ENCODE data around the gene KRTAP4-8. TPM values are rescaled to one million over a fixed set of nuclear protein-coding genes. Genes with fewer than 3 reads are reported as not detected.
"Not testable (repeated sequence)": the region's sequence is repeated elsewhere in the genome, so short reads cannot be mapped to it uniquely, and the experiment has no call there.

Gene KRTAP4-8
- total RNA-seq, 1 donor = not detected

- no peaks in the 10 kb centered on the region for H3K9me3 ChIP-seq (ENCODE audit: low read depth, low read length)
- no peak overlapping the region for H3K4me3 ChIP-seq (ENCODE audit: low read length)
- H3K27me3 ChIP-seq (ENCODE audit: insufficient read depth, low read length) = peaks cover 30% of the 10 kb centered on the region
- no peaks in the 10 kb centered on the region for H3K4me1 ChIP-seq (ENCODE audit: insufficient read depth, low read length)
Measured at GRCh38 chr17:41061964-41062363, 36.0 kb downstream of the KRTAP4-8 start.

GRCh38 chr17:41060052-41060604 is 37.8 kb downstream of the KRTAP4-8 start, which contains the start of gene KRTAP2-3:
Gene KRTAP2-3 (minus strand): TSS chr17:41060114. CDS start chr17:41060050, 64 bp downstream.
- Histone ChIP-seq H3K4me3 (ENCODE audit: low read length) (no peak within 1 kb of the TSS), H3K4me1 (ENCODE audit: insufficient read depth, low read length) (no peaks in the 10 kb centered on the region), H3K27me3 (ENCODE audit: insufficient read depth, low read length) (peaks cover 30% of the 10 kb centered on the region), H3K9me3 (ENCODE audit: low read depth, low read length) (no peaks in the 10 kb centered on the region)

GRCh38 chr17:41059276-41060051 is 38.5 kb downstream of the KRTAP4-8 start:
- not testable (repeated sequence) for H3K9me3 ChIP-seq (ENCODE audit: low read depth, low read length); H3K4me1 ChIP-seq (ENCODE audit: insufficient read depth, low read length); H3K4me3 ChIP-seq (ENCODE audit: low read length)
- peaks cover 30% of the 10 kb centered on the region for H3K27me3 ChIP-seq (ENCODE audit: insufficient read depth, low read length)

GRCh38 chr17:41058741-41059140 is 39.2 kb downstream of the KRTAP4-8 start:
- Histone ChIP-seq H3K9me3 (ENCODE audit: low read depth, low read length) (no peaks in the 10 kb centered on the region), H3K27me3 (ENCODE audit: insufficient read depth, low read length) (peaks cover 30% of the 10 kb centered on the region), H3K4me3 (ENCODE audit: low read length) (no peak overlapping the region), H3K4me1 (ENCODE audit: insufficient read depth, low read length) (no peaks in the 10 kb centered on the region)

GRCh38 chr17:41057547-41057946 is 40.4 kb downstream of the KRTAP4-8 start:
- no peaks in the 10 kb centered on the region for H3K4me1 ChIP-seq (ENCODE audit: insufficient read depth, low read length)
- peaks cover 26% of the 10 kb centered on the region for H3K27me3 ChIP-seq (ENCODE audit: insufficient read depth, low read length)
- no peaks in the 10 kb centered on the region for H3K9me3 ChIP-seq (ENCODE audit: low read depth, low read length)
- H3K4me3 ChIP-seq (ENCODE audit: low read length) = no peak overlapping the region

GRCh38 chr17:41055130-41055529 is 42.8 kb downstream of the KRTAP4-8 start, which contains the start of gene KRTAP2-2:
Gene KRTAP2-2 (minus strand): TSS chr17:41055230. CDS start chr17:41055211, 19 bp downstream.
- H3K4me1 ChIP-seq (ENCODE audit: insufficient read depth, low read length); H3K27me3 ChIP-seq (ENCODE audit: insufficient read depth, low read length); H3K9me3 ChIP-seq (ENCODE audit: low read depth, low read length); H3K4me3 ChIP-seq (ENCODE audit: low read length): not testable (repeated sequence)

GRCh38 chr17:41054556-41054955 is 43.4 kb downstream of the KRTAP4-8 start:
- H3K27me3 ChIP-seq (ENCODE audit: insufficient read depth, low read length); H3K4me3 ChIP-seq (ENCODE audit: low read length); H3K4me1 ChIP-seq (ENCODE audit: insufficient read depth, low read length); H3K9me3 ChIP-seq (ENCODE audit: low read depth, low read length): not testable (repeated sequence)

GRCh38 chr17:41054025-41054424 is 43.9 kb downstream of the KRTAP4-8 start:
- no peak overlapping the region for H3K4me3 ChIP-seq (ENCODE audit: low read length)
- no peaks in the 10 kb centered on the region for H3K4me1 ChIP-seq (ENCODE audit: insufficient read depth, low read length)
- H3K27me3 ChIP-seq (ENCODE audit: insufficient read depth, low read length) = peaks cover 8% of the 10 kb centered on the region
- H3K9me3 ChIP-seq (ENCODE audit: low read depth, low read length) = no peaks in the 10 kb centered on the region

- no peak overlapping the region for H3K4me3 ChIP-seq (ENCODE audit: low read length)
- no peaks in the 10 kb centered on the region for H3K4me1 ChIP-seq (ENCODE audit: insufficient read depth, low read length)
- no peaks in the 10 kb centered on the region for H3K27me3 ChIP-seq (ENCODE audit: insufficient read depth, low read length)
- H3K9me3 ChIP-seq (ENCODE audit: low read depth, low read length) = no peaks in the 10 kb centered on the region
Measured at GRCh38 chr17:41052566-41052965, 45.4 kb downstream of the KRTAP4-8 start.

- Histone ChIP-seq H3K27me3 (ENCODE audit: insufficient read depth, low read length) (no peaks in the 10 kb centered on the region), H3K4me1 (ENCODE audit: insufficient read depth, low read length) (no peaks in the 10 kb centered on the region), H3K9me3 (ENCODE audit: low read depth, low read length) (no peaks in the 10 kb centered on the region), H3K4me3 (ENCODE audit: low read length) (no peak overlapping the region)
Measured at GRCh38 chr17:41049110-41049509, 48.8 kb downstream of the KRTAP4-8 start.

- no peaks in the 10 kb centered on the region for H3K9me3 ChIP-seq (ENCODE audit: low read depth, low read length)
- no peak overlapping the region for H3K4me3 ChIP-seq (ENCODE audit: low read length)
- H3K4me1 ChIP-seq (ENCODE audit: insufficient read depth, low read length) = no peaks in the 10 kb centered on the region
- H3K27me3 ChIP-seq (ENCODE audit: insufficient read depth, low read length) = peaks cover 5% of the 10 kb centered on the region
Measured at GRCh38 chr17:41048441-41048840, 49.5 kb downstream of the KRTAP4-8 start.

Other genes starting within 250 kb of the KRTAP4-8 start
- not detected for gene KRT12, start 230.9 kb downstream of the KRTAP4-8 start, total RNA-seq
- gene KRT20, start 212.9 kb downstream of the KRTAP4-8 start, total RNA-seq = not detected
- 0.52 TPM for gene KRT23, start 160.5 kb downstream of the KRTAP4-8 start, total RNA-seq
- gene KRT39, start 131.2 kb downstream of the KRTAP4-8 start, total RNA-seq = not detected
- 0.10 TPM for gene KRT40, start 113.8 kb downstream of the KRTAP4-8 start, total RNA-seq
- gene KRTAP3-3, start 104.0 kb downstream of the KRTAP4-8 start, total RNA-seq = 0.31 TPM
- not detected for gene KRTAP3-2, start 98.2 kb downstream of the KRTAP4-8 start, total RNA-seq
- gene KRTAP3-1, start 89.0 kb downstream of the KRTAP4-8 start, total RNA-seq = not detected
- gene KRTAP1-5, start 70.9 kb downstream of the KRTAP4-8 start, total RNA-seq = not detected
- gene KRTAP1-4, start 67.9 kb downstream of the KRTAP4-8 start, total RNA-seq = not detected
- not detected for gene KRTAP1-3, start 63.3 kb downstream of the KRTAP4-8 start, total RNA-seq
- gene KRTAP1-1, start 56.7 kb downstream of the KRTAP4-8 start, total RNA-seq = not detected
- not detected for gene KRTAP2-1, start 50.8 kb downstream of the KRTAP4-8 start, total RNA-seq
- not detected for gene KRTAP2-2, start 42.9 kb downstream of the KRTAP4-8 start, total RNA-seq
- gene KRTAP2-3, start 38.0 kb downstream of the KRTAP4-8 start, total RNA-seq = not detected
- not detected for gene KRTAP2-4, start 32.3 kb downstream of the KRTAP4-8 start, total RNA-seq
- gene KRTAP4-7, start 14.0 kb downstream of the KRTAP4-8 start, total RNA-seq = not detected
- not detected for gene KRTAP4-16, start 4.1 kb upstream of the KRTAP4-8 start, total RNA-seq
- not detected for gene KRTAP4-9, start 7.2 kb upstream of the KRTAP4-8 start, total RNA-seq
- gene KRTAP4-11, start 20.2 kb upstream of the KRTAP4-8 start, total RNA-seq = not detected
- not detected for gene KRTAP4-12, start 26.0 kb upstream of the KRTAP4-8 start, total RNA-seq
- not detected for gene KRTAP4-6, start 42.4 kb upstream of the KRTAP4-8 start, total RNA-seq
- not detected for gene KRTAP4-5, start 51.7 kb upstream of the KRTAP4-8 start, total RNA-seq
- gene KRTAP4-4, start 62.6 kb upstream of the KRTAP4-8 start, total RNA-seq = not detected
- gene KRTAP4-3, start 70.1 kb upstream of the KRTAP4-8 start, total RNA-seq = not detected
- gene KRTAP4-2, start 80.1 kb upstream of the KRTAP4-8 start, total RNA-seq = not detected
- gene KRTAP4-1, start 86.8 kb upstream of the KRTAP4-8 start, total RNA-seq = not detected
- not detected for gene KRTAP9-1, start 91.7 kb upstream of the KRTAP4-8 start, total RNA-seq
- not detected for gene KRTAP9-2, start 128.5 kb upstream of the KRTAP4-8 start, total RNA-seq
- not detected for gene KRTAP9-3, start 134.3 kb upstream of the KRTAP4-8 start, total RNA-seq
- not detected for gene KRTAP9-8, start 139.9 kb upstream of the KRTAP4-8 start, total RNA-seq
- not detected for gene KRTAP9-4, start 151.5 kb upstream of the KRTAP4-8 start, total RNA-seq
- gene KRTAP9-9, start 157.2 kb upstream of the KRTAP4-8 start, total RNA-seq = not detected
- gene KRTAP9-6, start 167.2 kb upstream of the KRTAP4-8 start, total RNA-seq = not detected
- not detected for gene KRTAP9-7, start 177.6 kb upstream of the KRTAP4-8 start, total RNA-seq
- gene KRTAP29-1, start 204.7 kb upstream of the KRTAP4-8 start, total RNA-seq = not detected
- gene KRTAP16-1, start 211.2 kb upstream of the KRTAP4-8 start, total RNA-seq = 0.21 TPM
- gene KRTAP17-1, start 217.6 kb upstream of the KRTAP4-8 start, total RNA-seq = not detected